SHP77 treated with DMSO at 0.1 percent for 48 hours (cell line): Measurements from ENCODE around the gene CD74.

Experiments
- DNase-seq: peaks from one replicate; lab custom pipeline; 2025; lab: John Stamatoyannopoulos, UW

CD74 gene

DNA sequence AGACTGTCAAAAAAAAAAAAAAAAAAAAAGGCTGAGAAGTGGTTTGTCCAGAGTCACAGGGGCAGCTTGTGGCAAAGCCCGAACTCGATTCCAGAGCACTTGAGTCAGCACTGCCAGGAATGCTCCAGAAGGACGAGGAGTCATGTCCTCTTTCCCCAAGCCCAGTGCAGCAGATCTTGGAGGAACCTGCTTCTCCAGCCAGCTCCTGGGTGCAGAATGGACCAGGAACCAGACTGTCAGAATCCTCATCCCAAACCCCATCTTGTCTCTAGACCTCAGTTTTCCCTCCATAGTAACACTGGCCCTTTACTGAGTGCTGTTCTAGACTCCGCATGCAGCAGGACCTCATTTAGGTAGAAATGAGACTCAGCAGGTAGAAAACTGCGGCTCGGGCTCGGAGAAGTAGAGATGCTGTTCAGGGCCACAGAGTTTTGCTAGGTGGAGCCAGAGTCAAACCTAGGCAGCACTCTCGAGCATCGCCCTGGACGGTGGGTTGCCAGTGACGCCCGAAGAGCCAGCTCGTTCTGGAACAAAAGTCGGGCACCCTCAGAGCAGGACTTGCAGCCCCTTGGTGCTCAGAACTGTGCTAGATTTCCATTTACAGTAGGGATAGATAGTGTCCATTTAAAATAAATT, 15.4 kb downstream of the CD74 start:
- no peak for DNase-seq

GRCh38 chr5:150396267-150396666, 16.4 kb downstream of the CD74 start:
- no peak for DNase-seq

- DNase-seq: no peak
Measured at GRCh38 chr5:150395688-150395975, 17.1 kb downstream of the CD74 start.

GRCh38 chr5:150394912-150395687, 17.6 kb downstream of the CD74 start:
- no peak for DNase-seq

- DNase-seq: no peak
Measured at GRCh38 chr5:150394131-150394530, 18.6 kb downstream of the CD74 start.

GRCh38 chr5:150393096-150393645, 19.5 kb downstream of the CD74 start:
- DNase-seq: no peak

- no peak for DNase-seq
Measured at GRCh38 chr5:150392680-150393079, 20.0 kb downstream of the CD74 start.

- no peak for DNase-seq
Measured at GRCh38 chr5:150391986-150392385, 20.7 kb downstream of the CD74 start.

GRCh38 chr5:150391064-150391834, 21.5 kb downstream of the CD74 start:
- no peak for DNase-seq

- no peak for DNase-seq
Measured at GRCh38 chr5:150389531-150390266, 23.0 kb downstream of the CD74 start.

DNA sequence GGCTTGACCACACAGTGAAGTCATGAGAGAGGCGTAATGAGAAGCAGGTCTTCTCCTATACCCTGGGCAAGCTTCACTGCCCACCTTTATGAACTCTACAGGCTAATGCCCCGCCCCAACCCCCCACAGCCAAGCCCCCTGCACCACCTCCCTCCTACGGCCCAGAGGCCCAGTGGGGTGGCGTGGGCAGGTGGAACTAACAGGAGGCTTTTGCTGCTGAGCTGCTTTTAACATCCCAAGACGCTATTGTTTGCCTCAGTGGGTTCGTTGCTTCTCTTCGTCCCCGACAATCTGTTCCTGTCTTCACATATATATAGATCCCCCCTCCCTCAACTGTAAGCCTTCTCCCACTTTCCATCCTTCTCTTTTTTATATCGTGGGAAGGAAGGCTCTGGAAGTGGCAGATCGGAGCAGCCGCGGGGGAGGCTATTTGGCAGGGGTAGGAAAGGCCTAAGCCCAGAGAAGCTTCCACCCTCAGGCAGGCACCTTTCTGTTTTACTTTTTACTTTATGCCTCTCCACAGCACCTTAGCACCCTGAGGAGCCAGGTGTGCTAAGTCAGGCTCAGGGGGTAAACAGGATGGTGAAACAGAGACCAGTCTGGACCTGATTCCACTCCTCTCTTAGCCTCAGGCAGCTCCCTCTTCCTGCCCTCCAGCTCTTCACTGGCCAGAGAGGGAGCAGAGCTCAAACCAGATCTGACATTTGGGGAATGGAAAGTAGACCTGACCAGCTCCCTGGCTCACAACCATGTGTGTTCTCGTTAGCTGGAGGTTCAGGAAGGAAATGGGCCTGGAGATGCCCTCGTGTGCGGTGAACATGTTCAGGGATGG, 26.5 kb downstream of the CD74 start:
- DNase-seq: no peak

GRCh38 chr5:150384701-150385100, 28.0 kb downstream of the CD74 start:
- no peak for DNase-seq

GRCh38 chr5:150377964-150378694, 34.6 kb downstream of the CD74 start:
- DNase-seq: no peak

- no peak for DNase-seq
Measured at GRCh38 chr5:150376799-150377771, 35.6 kb downstream of the CD74 start.

DNA sequence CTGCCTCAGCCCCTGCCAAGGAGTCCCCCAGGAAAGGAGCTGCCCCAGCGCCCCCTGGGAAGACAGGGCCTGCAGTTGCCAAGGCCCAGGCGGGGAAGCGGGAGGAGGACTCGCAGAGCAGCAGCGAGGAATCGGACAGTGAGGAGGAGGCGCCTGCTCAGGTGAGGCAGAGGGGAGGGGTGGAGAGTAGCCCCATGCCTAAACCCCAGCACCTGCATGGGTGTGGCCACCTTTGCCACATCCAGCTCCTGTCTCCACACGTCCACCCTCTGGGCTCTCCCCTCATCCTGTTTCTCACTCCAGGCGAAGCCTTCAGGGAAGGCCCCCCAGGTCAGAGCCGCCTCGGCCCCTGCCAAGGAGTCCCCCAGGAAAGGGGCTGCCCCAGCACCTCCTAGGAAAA, 38.1 kb downstream of the CD74 start:
- no peak for DNase-seq

- DNase-seq: no peak
Measured at GRCh38 chr5:150372639-150373038, 40.1 kb downstream of the CD74 start.

- DNase-seq: no peak
Measured at GRCh38 chr5:150368526-150368925, 44.2 kb downstream of the CD74 start.

DNA sequence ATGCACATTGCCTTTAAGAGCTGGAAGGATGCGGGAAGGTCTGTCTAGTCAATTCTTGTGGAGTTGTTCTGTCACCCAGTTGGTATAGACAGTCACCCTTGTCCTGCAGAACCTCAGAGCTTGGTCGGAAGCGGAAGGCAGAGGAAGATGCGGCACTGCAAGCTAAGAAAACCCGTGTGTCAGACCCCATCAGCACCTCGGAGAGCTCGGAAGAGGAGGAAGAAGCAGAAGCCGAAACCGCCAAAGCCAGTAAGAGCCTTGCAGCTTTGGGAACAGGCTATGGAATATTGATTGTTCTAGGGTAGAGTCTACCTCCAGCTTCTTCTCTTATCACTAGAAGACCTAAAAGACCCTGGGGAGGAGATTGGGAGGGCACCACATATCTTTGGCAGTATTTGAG, 48.7 kb downstream of the CD74 start:
- no peak for DNase-seq

- DNase-seq: no peak
Measured at GRCh38 chr5:150363185-150363584, 49.5 kb downstream of the CD74 start.
